K562 (cell line): ENCODE data around the gene DIAPH3. TPM values are rescaled to one million over a fixed set of nuclear protein-coding genes. Genes with fewer than 3 reads are reported as not detected.

Source experiments
- ATAC-seq: fragments of 200-7000 bp; cut with Tn5 transposase; 3 replicates; pipeline ENCODE4 v1.9.1; 2020; ENCODE audit warnings: moderate library complexity
- BruUV-seq: library from RNA; stranded (reverse); fragments of 400-500 nt; replicated peaks from 2 replicates; lab custom pipeline; 2021; lab: Mats Ljungman, UMichigan
- CTCF ChIA-PET: fragments of 300-600 bp; formaldehyde crosslinking; extraction: SDS; loops from one replicate; lab custom pipeline; 2021; ENCODE audit warnings: low intra/inter-chr PET ratio; lab: Yijun Ruan, JAX
- POLR2A ChIA-PET: fragments of 300-600, 350-650 bp; sonication (Branson Sonifier 250); formaldehyde crosslinking; extraction: SDS; loops from one replicate; lab custom pipeline; 2021; ENCODE audit warnings: antibody characterized with exemption, inconsistent platforms; lab: Yijun Ruan, JAX
- DNase-seq, 4 experiments: peaks; one replicate each; pipeline versions ENCODE4 v3.0.0 to v3.0.0-alpha.2; 2011 to 2018; ENCODE audit warnings: low spot score in 3 of 4, mixed read lengths in 3 of 4; ENCODE audit errors: extremely low read depth in 1 of 4
- FAIRE-seq: peaks from 2 replicates; lab custom pipeline; 2011; peaks lifted over from hg19 to GRCh38; lab: Jason Lieb, UNC
- H2AFZ ChIP-seq: 2 replicates; pipeline ENCODE4 v1.6.0; 2011; ENCODE audit warnings: low read depth, low read length, control low read depth, inconsistent platforms
- H3K27ac ChIP-seq: fragments of 200-600 bp; 3 replicates; pipeline ENCODE4 v1.8.0; 2011; ENCODE audit warnings: low read depth, mild to moderate bottlenecking, control low read depth, inconsistent platforms, low read length, moderate library complexity, mixed read lengths; ENCODE audit errors: extremely low read depth
- H3K27me3 ChIP-seq, 2 experiments: fragments of 300-600 bp in 1 of 2; 2 replicates in 1 of 2; 3 replicates in 1 of 2; pipeline versions ENCODE4 v1.6.0 to v1.8.0; 2011; ENCODE audit warnings: inconsistent platforms in 2 of 2, low read length in 2 of 2, mild to moderate bottlenecking in 1 of 2, mixed read lengths in 1 of 2, moderate library complexity in 1 of 2; ENCODE audit not compliant: control insufficient read depth in 2 of 2, insufficient read depth in 2 of 2
- H3K36me3 ChIP-seq: fragments of 300-600 bp; 3 replicates; pipeline ENCODE4 v1.8.0; 2011; ENCODE audit warnings: mild to moderate bottlenecking, low read length, inconsistent platforms; ENCODE audit not compliant: control insufficient read depth, insufficient read depth
- H3K4me1 ChIP-seq, 2 experiments: fragments of 200-600 bp in 1 of 2; replicated peaks in 1 of 2; 2 replicates in 1 of 2; 3 replicates in 1 of 2; pipeline versions ENCODE4 v1.5.1 to v1.8.0; 2011; ENCODE audit warnings: inconsistent platforms in 2 of 2, low read length in 2 of 2, mild to moderate bottlenecking in 1 of 2, mixed read lengths in 1 of 2, moderate library complexity in 1 of 2; ENCODE audit not compliant: control insufficient read depth in 2 of 2, insufficient read depth in 2 of 2
- H3K4me2 ChIP-seq: 2 replicates; pipeline ENCODE4 v1.6.1; 2011; ENCODE audit warnings: low read length, control low read depth, inconsistent platforms, mixed read lengths; ENCODE audit not compliant: insufficient read depth
- H3K4me3 ChIP-seq: fragments of 200-600 bp; sonication (generic), shearing (Covaris generic); 2 replicates; pipeline ENCODE4 v1.5.1; 2016; ENCODE audit warnings: control low read depth, inconsistent platforms
- H3K79me2 ChIP-seq: fragments of 200-600 bp; 3 replicates; pipeline ENCODE4 v1.8.0; 2011; ENCODE audit warnings: low read length, inconsistent platforms; ENCODE audit not compliant: control insufficient read depth, insufficient read depth
- H3K9ac ChIP-seq, 2 experiments: 2 replicates each; pipeline versions ENCODE4 v1.6.0 to v1.6.1; 2011; ENCODE audit warnings: low read depth in 2 of 2, low read length in 2 of 2, control low read depth in 1 of 2, inconsistent platforms in 1 of 2, mild to moderate bottlenecking in 1 of 2, mixed read lengths in 1 of 2; ENCODE audit not compliant: insufficient read depth in 1 of 2
- H3K9me1 ChIP-seq: one replicate; pipeline ENCODE4 v1.6.0; 2011; ENCODE audit warnings: inconsistent platforms, mild to moderate bottlenecking, low read length, moderate library complexity; ENCODE audit not compliant: control insufficient read depth, insufficient read depth
- H3K9me3 ChIP-seq: replicated peaks from 2 replicates; pipeline ENCODE4 v1.5.1; 2011; ENCODE audit warnings: low read depth, low read length, inconsistent platforms; ENCODE audit not compliant: control insufficient read depth, insufficient read depth
- H4K20me1 ChIP-seq: replicated peaks from 2 replicates; pipeline ENCODE4 v1.6.1; 2011; ENCODE audit warnings: low read length, inconsistent platforms, mixed read lengths; ENCODE audit not compliant: control insufficient read depth, insufficient read depth
- DACH1 ChIP-seq: fragments of 450-650 bp; IDR thresholded peaks from 2 replicates; pipeline ENCODE4 v1.6.1; 2018; ENCODE audit not compliant: partially characterized antibody
- DNMT1 ChIP-seq: fragments of 450-650 bp; IDR thresholded peaks from 2 replicates; pipeline ENCODE4 v1.6.1; 2016; ENCODE audit warnings: antibody characterized with exemption, mild to moderate bottlenecking
- FOXP4 ChIP-seq: sonication (generic); formaldehyde crosslinking; IDR thresholded peaks from 2 replicates; pipeline ENCODE4 v1.8.0; 2022; ENCODE audit warnings: mild to moderate bottlenecking, missing genetic modification reagents, borderline replicate concordance
- ZC3H4 ChIP-seq: sonication (generic); formaldehyde crosslinking; IDR thresholded peaks from 2 replicates; pipeline ENCODE4 v1.9.0; 2021; ENCODE audit warnings: missing genetic modification reagents, borderline replicate concordance
- ZNF212 ChIP-seq: fragments of 450-650 bp; formaldehyde crosslinking; IDR thresholded peaks from 2 replicates; pipeline ENCODE4 v1.4.0; 2020; ENCODE audit warnings: mild to moderate bottlenecking
- ZNF280B ChIP-seq: fragments of 250-450 bp; sonication (Bioruptor Pico); IDR thresholded peaks from 2 replicates; pipeline ENCODE4 v1.5.1; 2021; ENCODE audit warnings: mild to moderate bottlenecking
- ZNF324 ChIP-seq: fragments of 250-450 bp; sonication (Bioruptor Pico); IDR thresholded peaks from 2 replicates; pipeline ENCODE4 v1.4.0; 2020; ENCODE audit warnings: mild to moderate bottlenecking
- ZNF431 ChIP-seq: sonication (generic); formaldehyde crosslinking; IDR thresholded peaks from 2 replicates; pipeline ENCODE4 v1.8.0; 2022; ENCODE audit warnings: mild to moderate bottlenecking, missing genetic modification reagents
- ZNF444 ChIP-seq: fragments of 250-450 bp; sonication (Bioruptor Pico); IDR thresholded peaks from 2 replicates; pipeline ENCODE4 v1.4.0; 2020; ENCODE audit warnings: mild to moderate bottlenecking, moderate library complexity
- ZNF696 ChIP-seq: fragments of 250-450 bp; sonication (Bioruptor Pico); conservative IDR thresholded peaks from 2 replicates; pipeline ENCODE4 v1.4.0; 2020; ENCODE audit warnings: mild to moderate bottlenecking, moderate library complexity
- WGBS: fragments of 100-300 bp; shearing (Covaris generic); methylation state at CpG from one replicate; pipeline ENCODE4 v1.1.6; 2016; ENCODE audit warnings: low coverage, mixed read lengths; ENCODE audit not compliant: insufficient coverage; ENCODE audit errors: missing lambda C conversion rate; 5-methylcytosine and 5-hydroxymethylcytosine counted together
- in situ Hi-C: fragments of 300-500 bp; cut with MboI; formaldehyde crosslinking; loops from 4 replicates; pipeline ENCODE4 v1.15.0; 2018; ENCODE audit warnings: inconsistent platforms, mixed read lengths
- intact Hi-C: fragments of 100-400 bp; cut with micrococcal nuclease; formaldehyde crosslinking; loops from 2 replicates; pipeline ENCODE4 v1.14.2; 2022
- polyA plus RNA-seq, 8 experiments: library from polyadenylated mRNA; depleted of rRNA in 4 of 8; stranded (reverse) in 5 of 8; unstranded in 3 of 8; fragments of >200 nt; fragmentation: Nextera tagmentation in 2 of 8; fragmentation: Illumina TruSeq in 1 of 8; extraction: Ambion mirVana in 2 of 8; extraction: Trizol in 1 of 8; gene quantifications; 2 replicates each; pipeline versions ENCODE4 v1.2.1 to v1.2.3, GENCODE V29; 2011 to 2014; ENCODE audit warnings: inconsistent platforms in 1 of 8, missing spikeins in 1 of 8
- total RNA-seq, 7 experiments: library from RNA; depleted of rRNA in 6 of 7; stranded (reverse); fragments of >200 nt in 6 of 7; fragmentation: Illumina TruSeq in 2 of 7; extraction: Trizol in 2 of 7; gene quantifications; 2 replicates each; pipeline versions ENCODE4 v1.2.1 to v1.2.3, GENCODE V29; 2011 to 2021; ENCODE audit warnings: low replicate concordance in 1 of 7

Gene DIAPH3
- total and polyA plus RNA-seq, 9 of the 15 experiments (the other 6 are each of a cell fraction or from before 2014, with no cell fraction given): 9.0 to 18.7 (median 14.7) TPM

DNA sequence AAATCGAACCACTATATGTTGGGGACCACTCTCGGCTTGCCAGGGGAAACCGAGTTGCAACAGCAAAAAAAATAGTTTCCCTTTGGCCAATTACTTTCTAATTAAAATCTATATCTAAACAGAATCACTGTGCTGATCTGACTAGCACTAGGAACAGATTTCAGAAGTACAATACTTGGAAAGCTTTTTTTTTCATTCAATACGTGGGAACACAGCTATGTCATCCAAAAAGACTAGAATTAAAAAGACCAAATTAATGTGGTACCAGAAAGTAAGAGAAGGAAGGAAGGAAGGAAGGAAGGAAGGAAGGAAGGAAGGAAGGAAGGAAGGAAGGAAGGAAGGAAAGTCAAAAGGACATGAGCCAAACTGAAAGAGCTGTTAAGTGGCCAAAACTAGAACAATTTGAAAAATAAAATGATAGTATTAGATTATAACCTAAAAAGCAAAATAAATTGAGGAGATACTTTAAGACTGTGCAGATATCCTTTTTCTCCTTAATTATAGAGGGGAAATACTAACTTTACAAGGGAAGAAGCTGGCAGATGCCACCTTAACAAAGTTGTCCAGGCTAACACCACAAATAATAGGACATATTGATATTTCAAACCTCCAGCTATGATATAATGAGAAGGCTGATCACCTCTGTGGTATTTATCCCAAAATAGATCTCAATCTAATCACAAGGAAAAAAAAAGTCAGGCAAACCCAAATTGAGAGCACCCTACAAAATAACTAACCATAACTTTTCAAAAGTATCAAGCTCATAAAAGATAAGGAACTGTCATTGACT is 63.9 kb downstream of the DIAPH3 start:
- Histone ChIP-seq H3K4me2 (no peak overlapping the region), H3K27me3 (no peaks in the 10 kb centered on the region), H3K9me3 (no peaks in the 10 kb centered on the region), H3K4me1 (no peaks in the 10 kb centered on the region), H4K20me1 (no peaks in the 10 kb centered on the region), H3K27ac (no peak overlapping the region), H3K9me1 (no peaks in the 10 kb centered on the region), H3K36me3 (no peaks in the 10 kb centered on the region), H3K79me2 (no peaks in the 10 kb centered on the region; the same call in 2 of the 3 replicates), H3K9ac (no peak overlapping the region), H2AFZ (no peak overlapping the region), H3K4me3 (no peak overlapping the region)
- intact Hi-C loops (no loop called here), in situ Hi-C loops (no loop called here)
- ChIA-PET CTCF (no interaction called here), POLR2A (no interaction called here)
- TF ChIP-seq ZNF324 (CRISPR knock-in tag): no peak
- no peak for TF ChIP-seq ZNF444 (CRISPR knock-in tag)
- TF ChIP-seq ZNF431: no peak
- no peak for TF ChIP-seq FOXP4 (CRISPR knock-in tag)
- TF ChIP-seq ZNF280B (CRISPR knock-in tag): no peak
- no peak for TF ChIP-seq ZNF696 (CRISPR knock-in tag)
- TF ChIP-seq DNMT1: no peak
- no peak for TF ChIP-seq DACH1
- no peak for TF ChIP-seq ZC3H4
- no peak for TF ChIP-seq ZNF212
- ATAC-seq (no peak), FAIRE-seq (no peak), DNase-seq (no peak)
- no TSS peak for BruUV-seq
- 87% methylated on average over 4 of the region's 4 CpGs for WGBS
